Caco-2 (cell line): ENCODE data around the gene FOXD2. TPM values are rescaled to one million over a fixed set of nuclear protein-coding genes. Genes with fewer than 3 reads are reported as not detected.

Experiments used
- BruUV-seq: library from RNA; stranded (reverse); fragments of 400-500 nt; replicated peaks from 2 replicates; lab custom pipeline; 2021; lab: Mats Ljungman, UMichigan
- CTCF ChIA-PET: fragments of 300-600 bp; sonication (Branson Sonifier 250); formaldehyde crosslinking; loops from one replicate; lab custom pipeline; 2022; ENCODE audit warnings: antibody characterized with exemption; lab: Charles Lee
- POLR2A ChIA-PET: fragments of 300-600 bp; sonication (Branson Sonifier 250); formaldehyde crosslinking; loops from one replicate; lab custom pipeline; 2022; ENCODE audit warnings: antibody characterized with exemption; lab: Charles Lee
- DNase-seq, 2 experiments: peaks; one replicate each; pipeline versions ENCODE4 v3.0.0 to v3.0.0-alpha.2; 2020 to 2022
- H3K27me3 ChIP-seq: replicated peaks from 2 replicates; pipeline ENCODE4 v1.6.0; 2011; ENCODE audit warnings: low read length; ENCODE audit not compliant: control insufficient read depth, insufficient read depth
- H3K36me3 ChIP-seq: 2 replicates; pipeline ENCODE4 v1.5.1; 2011; ENCODE audit warnings: low read length; ENCODE audit not compliant: control insufficient read depth, insufficient read depth
- H3K4me1 ChIP-seq: fragments of 250-450 bp; sonication (Bioruptor Pico); 2 replicates; pipeline ENCODE4 v1.5.1; 2020; ENCODE audit warnings: mild to moderate bottlenecking
- H3K4me3 ChIP-seq: 2 replicates; pipeline ENCODE4 v1.5.1; 2011; ENCODE audit warnings: low read depth, mild to moderate bottlenecking, control low read depth, low read length
- H3K9me3 ChIP-seq: fragments of 250-450 bp; sonication (Bioruptor Pico); 2 replicates; pipeline ENCODE4 v1.5.1; 2020; ENCODE audit warnings: mild to moderate bottlenecking, moderate library complexity
- H3K27ac Mint-ChIP-seq: one replicate; pipeline ENCODE4 v1.8.0; 2022; ENCODE audit warnings: mixed read lengths; ENCODE audit not compliant: unreplicated experiment
- H3K27me3 Mint-ChIP-seq: one replicate; pipeline ENCODE4 v1.8.0; 2022; ENCODE audit warnings: mixed read lengths; ENCODE audit not compliant: insufficient read depth, unreplicated experiment
- H3K36me3 Mint-ChIP-seq: one replicate; pipeline ENCODE4 v1.8.0; 2022; ENCODE audit warnings: mild to moderate bottlenecking, mixed read lengths; ENCODE audit not compliant: insufficient read depth, unreplicated experiment
- H3K4me1 Mint-ChIP-seq: one replicate; pipeline ENCODE4 v1.8.0; 2022; ENCODE audit warnings: low read depth, mixed read lengths; ENCODE audit not compliant: unreplicated experiment
- H3K4me3 Mint-ChIP-seq: one replicate; pipeline ENCODE4 v1.8.0; 2022; ENCODE audit warnings: mild to moderate bottlenecking, moderate library complexity, mixed read lengths; ENCODE audit not compliant: unreplicated experiment
- H3K9me3 Mint-ChIP-seq: one replicate; pipeline ENCODE4 v1.8.0; 2022; ENCODE audit warnings: mixed read lengths; ENCODE audit not compliant: unreplicated experiment
- intact Hi-C: fragments of 100-400 bp; cut with micrococcal nuclease; formaldehyde crosslinking; loops from one replicate; pipeline ENCODE4 v1.10.0; 2022; ENCODE audit not compliant: unreplicated experiment
- total RNA-seq: library from RNA; stranded (reverse); gene quantifications from 2 replicates; pipeline ENCODE4 v1.2.3, GENCODE V29; 2022
- TF ChIP-seq, protein P1 (sequence below), 2 experiments: fragments of 200-600 bp in 1 of 2; IDR thresholded peaks; 1 replicate in 1 of 2; 2 replicates in 1 of 2; pipeline versions ENCODE4 v1.5.1 to v1.8.0; 2011 to 2022; ENCODE audit warnings: antibody characterized with exemption in 1 of 2, control low read depth in 1 of 2, inconsistent platforms in 1 of 2, low read depth in 1 of 2, low read length in 1 of 2, mild to moderate bottlenecking in 1 of 2, moderate library complexity in 1 of 2; ENCODE audit not compliant: insufficient read depth in 1 of 2, severe bottlenecking in 1 of 2, unreplicated experiment in 1 of 2

Gene FOXD2
- total RNA-seq, 1 experiment from 2014 or later: 4.6 TPM

DNA sequence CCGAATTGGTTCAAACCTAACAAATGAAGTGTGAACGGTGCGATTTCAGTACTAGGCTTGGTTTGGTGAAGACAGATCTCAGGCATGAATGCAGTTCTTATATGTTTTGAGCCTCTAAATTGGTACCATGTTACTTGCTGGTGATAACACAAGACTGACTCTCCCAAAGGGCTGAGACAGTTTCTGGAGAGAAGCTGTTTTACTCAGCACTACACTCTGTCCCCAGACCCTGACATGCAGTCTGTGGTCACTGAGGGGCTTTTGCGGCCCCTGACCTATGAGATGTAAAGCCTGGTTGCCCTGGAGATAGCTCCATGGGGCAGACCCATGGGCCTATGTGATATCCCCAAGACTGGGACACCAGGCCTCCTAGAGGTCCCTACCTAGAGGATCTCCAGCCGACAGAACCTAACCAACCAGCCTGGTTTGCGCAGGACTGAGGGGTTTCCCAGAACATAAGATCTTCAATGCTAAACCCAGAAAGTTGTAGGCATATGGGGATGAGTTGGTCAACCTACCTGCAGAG, 41.1 kb upstream of the FOXD2 start:
- intact Hi-C loops: no loop called here
- no peak for DNase-seq
- H3K27ac Mint-ChIP-seq: no peak overlapping the region
- Histone ChIP-seq H3K9me3 (no peaks in the 10 kb centered on the region), H3K4me3 (no peak overlapping the region), H3K27me3 (no peaks in the 10 kb centered on the region), H3K4me1 (no peaks in the 10 kb centered on the region; the same call in 1 of the 2 replicates), H3K36me3 (no peaks in the 10 kb centered on the region)
- no peak overlapping the region for H3K4me3 Mint-ChIP-seq
- TF ChIP-seq, protein P1, sequence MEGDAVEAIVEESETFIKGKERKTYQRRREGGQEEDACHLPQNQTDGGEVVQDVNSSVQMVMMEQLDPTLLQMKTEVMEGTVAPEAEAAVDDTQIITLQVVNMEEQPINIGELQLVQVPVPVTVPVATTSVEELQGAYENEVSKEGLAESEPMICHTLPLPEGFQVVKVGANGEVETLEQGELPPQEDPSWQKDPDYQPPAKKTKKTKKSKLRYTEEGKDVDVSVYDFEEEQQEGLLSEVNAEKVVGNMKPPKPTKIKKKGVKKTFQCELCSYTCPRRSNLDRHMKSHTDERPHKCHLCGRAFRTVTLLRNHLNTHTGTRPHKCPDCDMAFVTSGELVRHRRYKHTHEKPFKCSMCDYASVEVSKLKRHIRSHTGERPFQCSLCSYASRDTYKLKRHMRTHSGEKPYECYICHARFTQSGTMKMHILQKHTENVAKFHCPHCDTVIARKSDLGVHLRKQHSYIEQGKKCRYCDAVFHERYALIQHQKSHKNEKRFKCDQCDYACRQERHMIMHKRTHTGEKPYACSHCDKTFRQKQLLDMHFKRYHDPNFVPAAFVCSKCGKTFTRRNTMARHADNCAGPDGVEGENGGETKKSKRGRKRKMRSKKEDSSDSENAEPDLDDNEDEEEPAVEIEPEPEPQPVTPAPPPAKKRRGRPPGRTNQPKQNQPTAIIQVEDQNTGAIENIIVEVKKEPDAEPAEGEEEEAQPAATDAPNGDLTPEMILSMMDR (IDR thresholded peaks at IDR 0.05; ENCODE audit: insufficient read depth in 1 of 2, low read depth in 1 of 2, low read length in 1 of 2, severe bottlenecking in 1 of 2, unreplicated experiment in 1 of 2): no peak
- no peaks in the 10 kb centered on the region for H3K36me3 Mint-ChIP-seq
- BruUV-seq: no TSS peak
- H3K27me3 Mint-ChIP-seq: no peaks in the 10 kb centered on the region
- ChIA-PET POLR2A (no interaction called here), CTCF (no interaction called here)
- H3K9me3 Mint-ChIP-seq: peaks cover 9% of the 10 kb centered on the region
- peaks cover 28% of the 10 kb centered on the region for H3K4me1 Mint-ChIP-seq

DNA sequence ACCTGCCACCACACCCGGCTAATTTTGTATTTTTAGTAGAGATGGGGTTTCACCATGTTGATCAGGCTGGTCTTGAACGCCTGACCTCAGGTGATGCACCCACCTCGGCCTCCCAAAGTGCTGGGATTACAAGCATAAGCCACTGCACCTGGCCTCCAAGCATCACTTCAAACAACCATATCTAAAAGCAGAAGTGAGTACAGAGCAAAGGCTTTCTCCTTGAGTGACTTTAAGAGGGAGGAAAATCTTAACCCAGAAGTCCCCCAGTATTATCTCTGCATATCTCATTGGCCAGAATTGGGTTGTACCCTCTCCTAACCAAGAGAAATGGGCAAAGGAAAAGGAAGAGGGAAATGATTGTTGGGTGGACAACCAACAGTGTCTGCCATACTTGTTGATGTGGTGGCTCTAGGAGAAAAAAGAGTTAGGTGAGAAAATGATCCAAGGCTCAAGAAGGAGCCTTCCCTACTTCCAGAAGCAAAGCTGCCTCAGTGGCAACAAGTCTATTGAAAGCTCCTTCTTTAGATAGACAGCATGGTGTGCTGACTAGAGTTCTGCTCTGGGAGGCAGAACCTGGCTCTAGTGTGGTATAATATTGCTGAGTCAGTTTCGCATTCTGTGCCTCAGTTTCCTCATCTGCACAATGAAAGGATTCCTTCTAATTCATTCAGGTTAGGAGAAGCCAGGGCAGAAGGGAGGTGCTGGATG, 38.6 kb upstream of the FOXD2 start:
- intact Hi-C loops: no loop called here
- Histone ChIP-seq H3K27me3 (no peaks in the 10 kb centered on the region), H3K4me3 (no peak overlapping the region), H3K36me3 (no peaks in the 10 kb centered on the region), H3K9me3 (no peaks in the 10 kb centered on the region), H3K4me1 (peaks cover 18% of the 10 kb centered on the region)
- Mint-ChIP-seq H3K4me3 (no peak overlapping the region), H3K4me1 (peaks cover 26% of the 10 kb centered on the region), H3K27me3 (no peaks in the 10 kb centered on the region), H3K9me3 (peaks cover 9% of the 10 kb centered on the region), H3K27ac (no peak overlapping the region), H3K36me3 (no peaks in the 10 kb centered on the region)
- BruUV-seq: no TSS peak
- ChIA-PET POLR2A (no interaction called here), CTCF (interaction anchor here (1.1 kb wide), 1 partner anchor 38 kb away, joined by 3 read pairs; the partner anchor contains the start of gene FOXD2)
- TF ChIP-seq, protein P1 (IDR thresholded peaks at IDR 0.05; ENCODE audit: insufficient read depth in 1 of 2, low read depth in 1 of 2, low read length in 1 of 2, severe bottlenecking in 1 of 2, unreplicated experiment in 1 of 2): no peak
- no peak for DNase-seq

DNA sequence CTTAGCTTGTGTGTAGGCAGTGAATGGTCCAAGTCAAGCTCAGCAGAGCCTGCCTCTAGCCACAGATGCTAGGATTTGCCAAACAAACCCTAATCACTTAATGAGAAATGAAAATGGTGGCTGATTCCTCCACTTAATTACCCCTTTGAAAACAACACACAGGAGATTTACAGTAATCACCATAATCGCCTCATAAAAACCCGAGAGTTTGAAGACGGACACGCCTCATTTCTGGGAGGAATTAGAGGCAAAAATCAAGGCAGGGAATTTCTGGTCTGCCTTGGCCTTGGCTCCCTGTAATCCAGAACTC, 38.0 kb upstream of the FOXD2 start:
- Mint-ChIP-seq H3K4me3 (no peak overlapping the region), H3K27me3 (no peaks in the 10 kb centered on the region), H3K4me1 (peaks cover 25% of the 10 kb centered on the region), H3K9me3 (peaks cover 9% of the 10 kb centered on the region), H3K36me3 (no peaks in the 10 kb centered on the region), H3K27ac (no peak overlapping the region)
- POLR2A ChIA-PET: no interaction called here
- BruUV-seq: no TSS peak
- Histone ChIP-seq H3K4me1 (peaks cover 18% of the 10 kb centered on the region), H3K4me3 (no peak overlapping the region), H3K9me3 (no peaks in the 10 kb centered on the region), H3K27me3 (no peaks in the 10 kb centered on the region), H3K36me3 (no peaks in the 10 kb centered on the region)
- CTCF ChIA-PET: interaction anchor here (0.6 to 1.1 kb wide), 2 partner anchors 9 to 38 kb away, joined by 3 read pairs; partner anchors contain the start of gene FOXD2
- intact Hi-C loops: no loop called here
- TF ChIP-seq, protein P1 (IDR thresholded peaks at IDR 0.05; ENCODE audit: insufficient read depth in 1 of 2, low read depth in 1 of 2, low read length in 1 of 2, severe bottlenecking in 1 of 2, unreplicated experiment in 1 of 2): no peak
- no peak for DNase-seq
